CD4-positive, alpha-beta memory T cell (primary cell): Measurements from ENCODE around the gene PKD2. TPM values are rescaled to one million over a fixed set of nuclear protein-coding genes. Genes with fewer than 3 reads are reported as not detected.

ENCODE experiments used
- CTCF ChIA-PET: fragments of 350-600 bp; sonication (Branson Sonifier 250); formaldehyde crosslinking; loops from one replicate; lab custom pipeline; 2021; ENCODE audit warnings: inconsistent platforms; ENCODE audit not compliant: partially characterized antibody; lab: Charles Lee
- POLR2A ChIA-PET: fragments of 350-600 bp; sonication (Branson Sonifier 250); formaldehyde crosslinking; loops from one replicate; lab custom pipeline; 2021; ENCODE audit not compliant: partially characterized antibody; lab: Charles Lee
- DNase-seq, 5 donors: peaks; one replicate each; pipeline versions ENCODE4 v3.0.0 to v3.0.0-alpha.2; 2020 to 2022; ENCODE audit warnings: mixed read lengths in 1 of 5
- H3K27ac ChIP-seq: one replicate; pipeline ENCODE4 v1.7.0; 2013; ENCODE audit warnings: low read depth, low read length
- H3K27me3 ChIP-seq: 2 replicates; pipeline ENCODE4 v1.7.0; 2013; ENCODE audit warnings: mild to moderate bottlenecking, low read length, moderate library complexity; ENCODE audit not compliant: insufficient read depth
- H3K36me3 ChIP-seq: 2 replicates; pipeline ENCODE4 v1.7.0; 2013; ENCODE audit warnings: mild to moderate bottlenecking, low read length, moderate library complexity; ENCODE audit not compliant: insufficient read depth
- H3K4me1 ChIP-seq: 2 replicates; pipeline ENCODE4 v1.7.0; 2013; ENCODE audit warnings: mild to moderate bottlenecking, low read length, moderate library complexity; ENCODE audit not compliant: insufficient read depth
- H3K4me3 ChIP-seq, 2 donors: one replicate each; pipeline ENCODE4 v1.7.0; 2013; ENCODE audit warnings: low read length in 2 of 2, mild to moderate bottlenecking in 1 of 2
- H3K9me3 ChIP-seq, 2 donors: one replicate each; pipeline ENCODE4 v1.7.0; 2013; ENCODE audit warnings: low read length in 2 of 2, control low read depth in 1 of 2; ENCODE audit not compliant: control insufficient read depth in 1 of 2
- H3K27ac Mint-ChIP-seq, 7 donors: one replicate each; pipeline ENCODE4 v1.8.0; 2020 to 2021; ENCODE audit warnings: mixed read lengths in 7 of 7, mild to moderate bottlenecking in 6 of 7, inconsistent platforms in 3 of 7, moderate library complexity in 3 of 7
- H3K27me3 Mint-ChIP-seq, 2 donors: one replicate each; pipeline ENCODE4 v1.8.0; 2020 to 2021; ENCODE audit warnings: mixed read lengths in 2 of 2
- H3K36me3 Mint-ChIP-seq, 2 donors: one replicate each; pipeline ENCODE4 v1.8.0; 2020 to 2021; ENCODE audit warnings: mixed read lengths in 2 of 2, inconsistent platforms in 1 of 2, mild to moderate bottlenecking in 1 of 2
- H3K4me1 Mint-ChIP-seq, 4 donors: one replicate each; pipeline ENCODE4 v1.8.0; 2020 to 2021; ENCODE audit warnings: mixed read lengths in 4 of 4, mild to moderate bottlenecking in 1 of 4
- H3K4me3 Mint-ChIP-seq, 8 donors: one replicate each; pipeline ENCODE4 v1.8.0; 2020 to 2021; ENCODE audit warnings: mixed read lengths in 8 of 8, mild to moderate bottlenecking in 7 of 8, moderate library complexity in 6 of 8, inconsistent platforms in 3 of 8
- H3K9me3 Mint-ChIP-seq, 8 donors: one replicate each; pipeline ENCODE4 v1.8.0; 2020 to 2021; ENCODE audit warnings: mixed read lengths in 8 of 8, mild to moderate bottlenecking in 5 of 8, inconsistent platforms in 3 of 8, moderate library complexity in 1 of 8
- intact Hi-C: fragments of 100-400 bp; cut with micrococcal nuclease; formaldehyde crosslinking; loops from one replicate; pipeline ENCODE4 v1.15.1; 2023
- polyA plus RNA-seq, 2 donors: library from polyadenylated mRNA; unstranded; fragments of 300-500 nt; fragmentation: Illumina TruSeq; gene quantifications; one replicate each; pipeline ENCODE4 v1.2.3, GENCODE V29; 2021
- total RNA-seq, 2 experiments: library from RNA; stranded (reverse); gene quantifications; one replicate each; pipeline ENCODE4 v1.2.3, GENCODE V29; 2021

PKD2 gene
- total and polyA plus RNA-seq, 4 experiments from 2014 or later, result 0.93 to 7.5 (median 6.0) TPM

GRCh38 chr4:87979810-87980209 is 27.6 kb upstream of the PKD2 start:
- CTCF ChIA-PET, result no interaction called here
- no peak overlapping the region for H3K27ac Mint-ChIP-seq

GRCh38 chr4:87981486-87981885 is 25.9 kb upstream of the PKD2 start:
- Histone ChIP-seq H3K4me1 (no peaks in the 10 kb centered on the region), H3K27me3 (peaks cover 3% of the 10 kb centered on the region), H3K9me3 (no peaks in the 10 kb centered on the region), H3K27ac (no peak overlapping the region), H3K36me3 (no peaks in the 10 kb centered on the region), H3K4me3 (no peak overlapping the region)
- Mint-ChIP-seq H3K9me3 (peaks cover 0 to 2% (median 0%) of the 10 kb centered on the region in 8 donors), H3K27me3 (peaks cover 18 to 22% of the 10 kb centered on the region in 2 donors), H3K4me1 (peaks cover 0 to 2% (median 0%) of the 10 kb centered on the region in 4 donors), H3K27ac (no peak overlapping the region), H3K4me3 (no peak overlapping the region), H3K36me3 (no peaks in the 10 kb centered on the region)
- intact Hi-C loops, result no loop called here
- CTCF ChIA-PET, result no interaction called here
- no peak for DNase-seq
- POLR2A ChIA-PET, result no interaction called here

More at GRCh38 chr4:87979810-87980209, 27.6 kb upstream of the PKD2 start:
- Histone ChIP-seq H3K27me3 (peaks cover 3% of the 10 kb centered on the region), H3K27ac (no peak overlapping the region), H3K36me3 (no peaks in the 10 kb centered on the region), H3K9me3 (no peaks in the 10 kb centered on the region), H3K4me1 (peaks cover 7% of the 10 kb centered on the region), H3K4me3 (no peak overlapping the region)
- H3K4me1 Mint-ChIP-seq, result peaks cover 4 to 7% (median 6%) of the 10 kb centered on the region in 4 donors
- peaks cover 19 to 23% of the 10 kb centered on the region in 2 donors for H3K27me3 Mint-ChIP-seq
- intact Hi-C loops, result no loop called here
- H3K36me3 Mint-ChIP-seq, result no peaks in the 10 kb centered on the region
- POLR2A ChIA-PET, result no interaction called here
- H3K4me3 Mint-ChIP-seq, result no peak overlapping the region
- no peaks in the 10 kb centered on the region for H3K9me3 Mint-ChIP-seq
- DNase-seq, result no peak

GRCh38 chr4:87982036-87982435 is 25.4 kb upstream of the PKD2 start:
- intact Hi-C loops, result no loop called here
- peaks cover 18 to 22% of the 10 kb centered on the region in 2 donors for H3K27me3 Mint-ChIP-seq
- no peaks in the 10 kb centered on the region for H3K36me3 ChIP-seq
- H3K36me3 Mint-ChIP-seq, result no peaks in the 10 kb centered on the region
- no peak overlapping the region for H3K27ac ChIP-seq
- ChIA-PET CTCF (no interaction called here), POLR2A (no interaction called here)
- no peak for DNase-seq
- H3K4me3 Mint-ChIP-seq, result no peak overlapping the region
- H3K4me1 ChIP-seq, result no peaks in the 10 kb centered on the region
- no peak overlapping the region for H3K4me3 ChIP-seq
- H3K9me3 ChIP-seq, result no peaks in the 10 kb centered on the region
- peaks cover 0 to 2% (median 0%) of the 10 kb centered on the region in 8 donors for H3K9me3 Mint-ChIP-seq
- H3K27me3 ChIP-seq, result peaks cover 3% of the 10 kb centered on the region
- H3K27ac Mint-ChIP-seq, result no peak overlapping the region
- peaks cover 0 to 2% (median 0%) of the 10 kb centered on the region in 4 donors for H3K4me1 Mint-ChIP-seq

GRCh38 chr4:87982446-87983010 is 24.9 kb upstream of the PKD2 start:
- Mint-ChIP-seq H3K4me1 (peaks cover 0 to 2% (median 0%) of the 10 kb centered on the region in 4 donors), H3K27me3 (peaks cover 17 to 23% of the 10 kb centered on the region in 2 donors), H3K36me3 (no peaks in the 10 kb centered on the region), H3K9me3 (peaks cover 0 to 2% (median 0%) of the 10 kb centered on the region in 8 donors), H3K27ac (no peak overlapping the region), H3K4me3 (no peak overlapping the region)
- CTCF ChIA-PET, result interaction anchor here (2.2 kb wide), 1 partner anchor 9 kb away, joined by 9 read pairs; no protein-coding TSS in a partner anchor
- Histone ChIP-seq H3K4me1 (no peaks in the 10 kb centered on the region), H3K27me3 (peaks cover 3% of the 10 kb centered on the region), H3K27ac (no peak overlapping the region), H3K36me3 (no peaks in the 10 kb centered on the region), H3K9me3 (no peaks in the 10 kb centered on the region), H3K4me3 (no peak overlapping the region)
- intact Hi-C loops, result no loop called here
- POLR2A ChIA-PET, result no interaction called here
- no peak for DNase-seq

- H3K27me3 Mint-ChIP-seq, result peaks cover 15 to 17% of the 10 kb centered on the region in 2 donors
- peaks cover 3% of the 10 kb centered on the region for H3K27me3 ChIP-seq
- H3K4me1 ChIP-seq, result no peaks in the 10 kb centered on the region
- POLR2A ChIA-PET, result no interaction called here
- DNase-seq, result no peak
- no peaks in the 10 kb centered on the region for H3K9me3 ChIP-seq
- no peak overlapping the region for H3K27ac ChIP-seq
- H3K36me3 ChIP-seq, result no peaks in the 10 kb centered on the region
- no peak overlapping the region for H3K27ac Mint-ChIP-seq
- no peak overlapping the region for H3K4me3 Mint-ChIP-seq
- intact Hi-C loops, result no loop called here
- H3K4me3 ChIP-seq, result no peak overlapping the region
- H3K36me3 Mint-ChIP-seq, result no peaks in the 10 kb centered on the region
- peaks cover 0 to 2% (median 0%) of the 10 kb centered on the region in 8 donors for H3K9me3 Mint-ChIP-seq
- peaks cover 0 to 2% (median 0%) of the 10 kb centered on the region in 4 donors for H3K4me1 Mint-ChIP-seq
- CTCF ChIA-PET, result interaction anchor here (2.2 kb wide), 1 partner anchor 10 kb away, joined by 9 read pairs; no protein-coding TSS in a partner anchor
Measured at GRCh38 chr4:87983996-87984395, 23.4 kb upstream of the PKD2 start.

GRCh38 chr4:87985097-87985886 is 22.1 kb upstream of the PKD2 start:
- H3K4me1 ChIP-seq, result peaks cover 2% of the 10 kb centered on the region
- no peaks in the 10 kb centered on the region for H3K27me3 ChIP-seq
- no peaks in the 10 kb centered on the region for H3K36me3 ChIP-seq
- intact Hi-C loops, result no loop called here
- H3K4me3 ChIP-seq, result no peak overlapping the region
- H3K4me3 Mint-ChIP-seq, result no peak overlapping the region
- ChIA-PET POLR2A (no interaction called here), CTCF (interaction anchor here (0.6 to 1.4 kb wide), 5 partner anchors 12 to 321 kb away, joined by 3 to 5 read pairs (median 4); no protein-coding TSS in a partner anchor)
- H3K36me3 Mint-ChIP-seq, result no peaks in the 10 kb centered on the region
- peaks cover 16 to 17% of the 10 kb centered on the region in 2 donors for H3K27me3 Mint-ChIP-seq
- DNase-seq, result peak in 1 of 5 donors; percentile 16
- H3K27ac ChIP-seq, result no peak overlapping the region
- peaks cover 0 to 2% (median under 1%) of the 10 kb centered on the region in 4 donors for H3K4me1 Mint-ChIP-seq
- peaks cover 0 to 2% (median 0%) of the 10 kb centered on the region in 8 donors for H3K9me3 Mint-ChIP-seq
- H3K27ac Mint-ChIP-seq, result no peak overlapping the region
- no peaks in the 10 kb centered on the region for H3K9me3 ChIP-seq

- H3K9me3 Mint-ChIP-seq, result peaks cover 0 to 2% (median 0%) of the 10 kb centered on the region in 8 donors
- no peaks in the 10 kb centered on the region for H3K36me3 Mint-ChIP-seq
- Histone ChIP-seq H3K36me3 (no peaks in the 10 kb centered on the region), H3K27me3 (no peaks in the 10 kb centered on the region), H3K27ac (no peak overlapping the region), H3K9me3 (no peaks in the 10 kb centered on the region), H3K4me1 (peaks cover 3% of the 10 kb centered on the region), H3K4me3 (no peak overlapping the region)
- ChIA-PET CTCF (interaction anchor here (0.6 to 1.4 kb wide), 6 partner anchors 8 to 1297 kb away, joined by 3 to 5 read pairs (median 4); no protein-coding TSS in a partner anchor), POLR2A (no interaction called here)
- H3K27ac Mint-ChIP-seq, result no peak overlapping the region
- no peak for DNase-seq
- peaks cover 16 to 17% of the 10 kb centered on the region in 2 donors for H3K27me3 Mint-ChIP-seq
- peaks cover 0 to 4% (median 2%) of the 10 kb centered on the region in 4 donors for H3K4me1 Mint-ChIP-seq
- no peak overlapping the region for H3K4me3 Mint-ChIP-seq
- intact Hi-C loops, result no loop called here
Measured at GRCh38 chr4:87985887-87986200, 21.6 kb upstream of the PKD2 start.
